GM19043 (cell line): ENCODE results near the gene FZD4.
"Not testable (repeated sequence)": the region's sequence is repeated elsewhere in the genome, so short reads cannot be mapped to it uniquely, and the experiment has no call there.

ENCODE experiments used
- ATAC-seq: cut with Tn5 transposase; IDR thresholded peaks from one replicate; pipeline ENCODE4 v1.9.1; 2021; ENCODE audit warnings: low read depth; ENCODE audit not compliant: unreplicated experiment

Gene FZD4

GRCh38 chr11:86938900-86939880 is 16.0 kb downstream of the FZD4 start:
- no peak for ATAC-seq

- no peak for ATAC-seq
These were observed 16.8 kb downstream of the FZD4 start for GRCh38 chr11:86938203-86938899.

- not testable (repeated sequence) for ATAC-seq
These were observed 17.9 kb downstream of the FZD4 start for GRCh38 chr11:86937193-86937806.

- ATAC-seq, result no peak
These were observed 20.1 kb downstream of the FZD4 start for GRCh38 chr11:86934926-86935579.

- no peak for ATAC-seq
These were observed 20.7 kb downstream of the FZD4 start for GRCh38 chr11:86934582-86934900.

- no peak for ATAC-seq
These were observed 21.2 kb downstream of the FZD4 start for GRCh38 chr11:86933891-86934581.

GRCh38 chr11:86932924-86933875 is 22.0 kb downstream of the FZD4 start:
- ATAC-seq, result no peak

GRCh38 chr11:86932259-86932585 is 23.0 kb downstream of the FZD4 start:
- no peak for ATAC-seq

- no peak for ATAC-seq
These were observed 23.5 kb downstream of the FZD4 start for GRCh38 chr11:86931548-86932258.

- ATAC-seq, result no peak
These were observed 24.1 kb downstream of the FZD4 start for GRCh38 chr11:86930957-86931547.

GRCh38 chr11:86926975-86927374 is 28.2 kb downstream of the FZD4 start:
- no peak for ATAC-seq

GRCh38 chr11:86923999-86924766 is 31.0 kb downstream of the FZD4 start:
- no peak for ATAC-seq

- ATAC-seq, result no peak
These were observed 33.0 kb downstream of the FZD4 start for GRCh38 chr11:86922225-86922624.

- ATAC-seq, result no peak
These were observed 35.5 kb downstream of the FZD4 start for GRCh38 chr11:86919557-86920210.

GRCh38 chr11:86918973-86919372 is 36.2 kb downstream of the FZD4 start:
- no peak for ATAC-seq

GRCh38 chr11:86918496-86918895 is 36.7 kb downstream of the FZD4 start:
- ATAC-seq, result no peak

GRCh38 chr11:86917589-86917988 is 37.6 kb downstream of the FZD4 start:
- no peak for ATAC-seq
